ENCODE measurements around the gene USP30.

The USP30 gene

GRCh38 chr12:109115404-109115757, 63.0 kb downstream of the USP30 start:
- TF ChIP-seq CTCF (IDR thresholded peaks at IDR 0.05): no peak
- Mint-ChIP-seq H3K9me3 (no peaks in the 10 kb centered on the region), H3K27me3 (ENCODE audit: low read depth, poor library complexity) (peaks cover 3% of the 10 kb centered on the region), H3K4me1 (peaks cover 62% of the 10 kb centered on the region), H3K36me3 (ENCODE audit: low read depth) (no peaks in the 10 kb centered on the region), H3K4me3 (no peak overlapping the region), H3K27ac (no peak overlapping the region)
- no peak for DNase-seq

- no peak for TF ChIP-seq CTCF (IDR thresholded peaks at IDR 0.05)
- Mint-ChIP-seq H3K4me1 (peaks cover 56% of the 10 kb centered on the region), H3K4me3 (peak within 1 kb of the TSS; percentile 34), H3K27ac (peak within 1 kb of the TSS; percentile 64), H3K9me3 (no peaks in the 10 kb centered on the region), H3K27me3 (ENCODE audit: low read depth, poor library complexity) (peaks cover 3% of the 10 kb centered on the region), H3K36me3 (ENCODE audit: low read depth) (no peaks in the 10 kb centered on the region)
- DNase-seq: no peak
Measured at GRCh38 chr12:109115758-109116610, 63.6 kb downstream of the USP30 start, which contains the start of gene ACACB. TSS of gene ACACB (plus strand) at chr12:109116587. CDS start at chr12:109139406, 22,819 bp downstream.

- DNase-seq: no peak
- Mint-ChIP-seq H3K27me3 (ENCODE audit: low read depth, poor library complexity) (peaks cover 3% of the 10 kb centered on the region), H3K4me1 (peaks cover 52% of the 10 kb centered on the region), H3K4me3 (no peak overlapping the region), H3K36me3 (ENCODE audit: low read depth) (no peaks in the 10 kb centered on the region), H3K27ac (peak overlapping the region; percentile 64), H3K9me3 (no peaks in the 10 kb centered on the region)
- no peak for TF ChIP-seq CTCF (IDR thresholded peaks at IDR 0.05)
Measured at GRCh38 chr12:109116611-109116949, 64.2 kb downstream of the USP30 start.

- Mint-ChIP-seq H3K27ac (no peak overlapping the region), H3K4me3 (no peak overlapping the region), H3K9me3 (no peaks in the 10 kb centered on the region), H3K36me3 (ENCODE audit: low read depth) (no peaks in the 10 kb centered on the region), H3K27me3 (ENCODE audit: low read depth, poor library complexity) (peaks cover 3% of the 10 kb centered on the region), H3K4me1 (peaks cover 23% of the 10 kb centered on the region)
- DNase-seq: no peak
- no peak for TF ChIP-seq CTCF (IDR thresholded peaks at IDR 0.05)
Measured at GRCh38 chr12:109120095-109120494, 67.7 kb downstream of the USP30 start.

GRCh38 chr12:109120557-109120956, 68.2 kb downstream of the USP30 start:
- Mint-ChIP-seq H3K4me1 (peaks cover 18% of the 10 kb centered on the region), H3K9me3 (no peaks in the 10 kb centered on the region), H3K4me3 (no peak overlapping the region), H3K36me3 (ENCODE audit: low read depth) (no peaks in the 10 kb centered on the region), H3K27ac (no peak overlapping the region), H3K27me3 (ENCODE audit: low read depth, poor library complexity) (peaks cover 6% of the 10 kb centered on the region)
- TF ChIP-seq CTCF (IDR thresholded peaks at IDR 0.05): no peak
- no peak for DNase-seq

- H3K36me3 Mint-ChIP-seq (ENCODE audit: low read depth): no peaks in the 10 kb centered on the region
- H3K9me3 Mint-ChIP-seq: no peaks in the 10 kb centered on the region
- no peak for TF ChIP-seq CTCF (IDR thresholded peaks at IDR 0.05)
- peaks cover 10% of the 10 kb centered on the region for H3K4me1 Mint-ChIP-seq
- no peak for DNase-seq
- no peak overlapping the region for H3K27ac Mint-ChIP-seq
- peaks cover 6% of the 10 kb centered on the region for H3K27me3 Mint-ChIP-seq (ENCODE audit: low read depth, poor library complexity)
- H3K4me3 Mint-ChIP-seq: no peak overlapping the region
Measured at GRCh38 chr12:109121346-109121880, 69.0 kb downstream of the USP30 start.
